HEK293T (cell line): ENCODE results near the gene BFSP2.

Experiments used
- BHLHE40 ChIP-seq: fragments of 450-650 bp; IDR thresholded peaks from 2 replicates; pipeline ENCODE4 v1.6.1; 2016; ENCODE audit warnings: mild to moderate bottlenecking, moderate library complexity, borderline replicate concordance
- CTBP1 ChIP-seq: fragments of 450-650 bp; IDR thresholded peaks from 2 replicates; pipeline ENCODE4 v1.6.1; 2016; ENCODE audit warnings: borderline replicate concordance
- ELF4 ChIP-seq: fragments of 450-650 bp; IDR thresholded peaks from 2 replicates; pipeline ENCODE4 v1.6.1; 2017; ENCODE audit warnings: antibody characterized with exemption
- FOXA1 ChIP-seq: fragments of 450-650 bp; IDR thresholded peaks from 2 replicates; pipeline ENCODE4 v1.6.1; 2016; ENCODE audit warnings: mild to moderate bottlenecking
- FOXK2 ChIP-seq: fragments of 450-650 bp; IDR thresholded peaks from 2 replicates; pipeline ENCODE4 v1.6.1; 2016; ENCODE audit warnings: mild to moderate bottlenecking
- FOXM1 ChIP-seq: fragments of 450-650 bp; IDR thresholded peaks from 2 replicates; pipeline ENCODE4 v1.6.1; 2017; ENCODE audit warnings: mild to moderate bottlenecking, borderline replicate concordance
- L3MBTL2 ChIP-seq: fragments of 450-650 bp; conservative IDR thresholded peaks from 2 replicates; pipeline ENCODE4 v1.6.1; 2016; ENCODE audit warnings: mild to moderate bottlenecking
- NFRKB ChIP-seq: fragments of 450-650 bp; IDR thresholded peaks from 2 replicates; pipeline ENCODE4 v1.6.1; 2016; ENCODE audit warnings: mild to moderate bottlenecking, moderate library complexity
- SP1 ChIP-seq: fragments of 450-650 bp; IDR thresholded peaks from 2 replicates; pipeline ENCODE4 v1.6.1; 2017
- SUZ12 ChIP-seq: fragments of 450-650 bp; IDR thresholded peaks from 2 replicates; pipeline ENCODE4 v1.6.1; 2016; ENCODE audit warnings: mild to moderate bottlenecking
- TARDBP ChIP-seq: fragments of 450-650 bp; IDR thresholded peaks from 2 replicates; pipeline ENCODE4 v1.6.1; 2016

DNA sequence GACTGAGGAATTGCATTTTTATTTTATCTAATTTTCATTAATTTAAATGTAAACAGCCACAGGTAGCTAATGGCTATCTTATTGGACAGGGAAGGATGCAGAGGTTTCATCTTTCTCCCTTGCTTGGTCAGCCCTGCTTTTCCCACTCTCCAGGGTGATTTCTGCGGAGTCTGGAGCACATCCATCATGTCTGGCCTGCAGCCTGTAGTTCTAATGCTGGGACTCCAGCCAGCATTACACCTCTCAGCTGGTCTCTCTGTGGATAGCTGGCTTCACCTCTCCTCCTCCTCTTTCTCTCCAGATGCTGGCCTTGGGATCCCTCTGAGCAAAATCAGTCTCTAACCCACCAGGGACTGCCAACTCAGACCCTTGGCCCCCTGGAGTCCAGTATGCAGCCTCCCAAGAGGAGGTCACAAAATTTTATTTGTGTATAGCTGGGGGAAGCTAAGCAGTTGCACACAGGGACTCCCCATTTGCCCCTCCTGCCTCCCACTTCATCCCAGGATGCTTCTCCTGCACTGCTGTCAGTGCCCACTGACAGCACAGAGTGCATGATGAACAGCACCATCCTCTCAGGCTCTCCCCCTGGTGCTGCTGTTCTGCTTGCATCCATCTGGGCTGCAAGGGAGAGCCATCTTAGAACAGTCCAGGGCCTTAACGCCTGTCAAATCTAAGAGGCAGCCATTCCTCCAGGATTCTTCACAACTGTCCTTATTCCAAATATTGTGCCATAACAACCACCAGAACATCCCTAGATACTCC, 1.7 kb downstream of the BFSP2 start:
- TF ChIP-seq SP1 (no peak), FOXK2 (no peak), ELF4 (no peak), FOXM1 (no peak), NFRKB (no peak), TARDBP (no peak), FOXA1 (no peak), CTBP1 (no peak), SUZ12 (no peak), L3MBTL2 (no peak), BHLHE40 (no peak)
